HS-5 (cell line): Measurements from ENCODE around the gene SAMD3.
"Not testable (repeated sequence)": the region's sequence is repeated elsewhere in the genome, so short reads cannot be mapped to it uniquely, and the experiment has no call there.

Experiments used
- DNase-seq: peaks from one replicate; pipeline ENCODE4 v3.0.0-alpha.2; 2012; ENCODE audit warnings: low read depth

The SAMD3 gene

DNA sequence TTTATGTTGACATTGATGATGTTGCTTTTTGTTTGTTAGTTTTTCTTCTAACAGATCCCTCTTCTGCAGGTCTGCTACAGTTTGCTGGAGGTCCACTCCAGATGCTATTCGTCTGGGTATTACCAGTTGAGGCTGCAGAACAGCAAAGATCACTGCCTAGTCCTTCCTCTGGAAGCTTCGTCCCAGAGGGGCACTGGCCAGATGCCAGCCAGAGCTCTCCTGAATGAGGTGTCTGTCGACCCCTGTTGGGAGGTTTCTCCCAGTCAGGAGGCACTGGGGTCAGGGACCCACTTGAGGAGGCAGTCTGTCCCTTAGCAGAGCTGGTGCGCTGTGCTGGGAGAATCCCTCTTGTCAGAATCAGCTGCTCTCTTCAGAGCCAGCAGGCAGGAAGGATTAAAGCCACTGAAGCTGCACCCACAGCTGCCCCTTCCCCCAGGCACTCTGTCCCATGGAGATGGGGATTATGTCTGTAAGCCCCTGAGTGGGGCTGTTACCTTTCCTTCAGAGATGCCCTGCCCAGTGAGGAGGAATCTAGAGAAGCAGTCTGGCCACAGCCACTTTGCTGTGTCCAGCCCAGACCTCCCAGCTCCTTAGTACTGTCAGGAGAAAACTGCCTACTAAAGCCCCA is 49.3 kb downstream of the SAMD3 start:
- DNase-seq, result not testable (repeated sequence)

DNA sequence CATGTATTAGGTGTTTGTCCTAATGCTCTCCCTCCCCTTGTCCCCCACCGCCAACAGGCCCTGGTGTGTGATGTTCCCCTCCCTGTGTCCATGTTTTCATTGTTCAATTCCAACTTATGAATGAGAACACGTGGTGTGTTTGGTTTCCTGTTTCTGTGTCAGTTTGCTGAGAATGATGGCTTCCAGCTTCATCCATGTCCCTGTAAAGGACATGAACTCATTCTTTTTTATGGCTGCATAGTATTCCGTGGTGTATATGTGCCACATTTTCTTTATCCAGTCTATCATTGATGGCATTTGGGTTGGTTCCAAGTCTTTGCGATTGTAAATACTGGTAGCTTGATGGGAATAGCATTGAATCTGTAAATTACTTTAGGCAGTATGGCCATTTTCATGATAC is 52.6 kb downstream of the SAMD3 start:
- DNase-seq, result not testable (repeated sequence)

- no peak for DNase-seq
These were observed 55.1 kb downstream of the SAMD3 start for GRCh38 chr6:130167655-130168054.

DNA sequence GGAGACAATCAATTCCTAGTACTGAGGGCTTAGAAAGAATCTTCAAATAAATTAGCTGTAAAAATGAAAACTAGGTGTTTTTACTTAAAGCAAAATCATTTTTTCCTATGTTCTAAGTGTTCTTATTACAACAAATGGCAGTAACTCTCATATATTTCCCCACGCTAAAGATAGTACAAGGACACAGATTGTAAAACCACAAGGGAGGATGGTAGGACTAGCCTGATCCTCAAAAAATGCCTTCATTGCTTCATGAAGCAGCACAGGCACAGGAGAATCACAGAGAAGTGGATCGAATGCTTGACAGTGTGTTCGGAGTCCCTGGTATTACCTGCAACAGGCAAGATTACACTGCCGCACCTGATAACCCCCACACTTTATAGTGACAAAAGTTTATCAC is 58.5 kb downstream of the SAMD3 start:
- DNase-seq, result no peak

DNA sequence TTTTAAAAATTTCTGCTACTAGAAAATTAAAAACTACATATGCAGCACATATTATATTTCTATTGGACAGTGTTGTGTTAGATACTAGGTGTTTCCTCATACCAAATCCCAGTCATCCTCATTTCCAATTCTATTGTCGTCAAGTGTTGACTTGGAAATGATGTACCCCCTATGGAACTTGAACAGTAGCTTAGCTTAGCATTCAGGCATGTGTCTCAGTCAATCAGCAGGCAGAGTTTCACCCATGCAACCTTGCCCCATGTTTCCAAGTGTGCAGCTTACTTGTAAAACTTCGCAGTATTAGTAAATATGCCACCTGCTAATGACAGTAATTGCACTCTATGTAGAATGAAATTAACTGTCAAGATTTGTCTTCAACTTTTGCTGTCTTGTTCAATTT is 59.5 kb downstream of the SAMD3 start:
- no peak for DNase-seq

DNA sequence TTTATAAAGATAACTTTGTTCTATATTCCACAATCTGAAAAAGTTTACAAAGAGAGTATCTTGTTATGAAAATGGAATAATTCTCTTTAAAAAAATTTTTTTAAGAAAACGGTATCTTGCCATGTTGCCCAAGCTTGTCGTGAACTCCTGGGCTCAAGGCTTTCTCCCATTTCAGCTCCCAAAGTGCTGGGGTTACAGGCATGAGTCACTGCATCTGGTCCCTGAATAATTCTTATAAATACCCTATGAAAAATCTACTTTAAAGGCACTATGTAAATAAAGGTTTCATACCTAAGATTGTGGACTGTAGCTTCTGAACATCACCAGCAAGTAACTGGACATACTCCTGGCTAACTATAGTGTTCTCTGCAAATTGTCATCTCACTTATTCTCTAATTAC is 60.3 kb downstream of the SAMD3 start:
- no peak for DNase-seq

- DNase-seq, result no peak
These were observed 60.9 kb downstream of the SAMD3 start for GRCh38 chr6:130161683-130162404.

GRCh38 chr6:130159956-130160355 is 62.8 kb downstream of the SAMD3 start:
- no peak for DNase-seq

DNA sequence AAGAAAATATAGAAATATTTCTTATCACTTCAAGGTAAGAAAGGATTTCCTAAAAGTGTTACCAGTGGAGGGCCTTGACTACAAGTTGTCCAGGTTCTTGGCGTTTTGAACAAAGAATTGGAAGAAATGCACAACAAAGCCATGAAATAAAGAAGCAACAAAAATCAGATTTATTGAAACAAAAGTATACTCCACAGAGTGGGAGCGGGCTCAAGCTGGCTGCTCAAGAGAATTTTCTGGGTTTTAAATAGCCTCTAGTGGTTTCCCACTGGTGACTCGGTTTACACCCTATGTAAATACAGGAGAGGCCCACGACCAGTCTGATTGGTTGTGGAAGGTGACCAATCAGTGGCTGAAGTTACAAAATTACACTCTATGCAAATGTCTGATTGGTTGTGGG is 64.2 kb downstream of the SAMD3 start:
- no peak for DNase-seq

- no peak for DNase-seq
These were observed 64.7 kb downstream of the SAMD3 start for GRCh38 chr6:130158056-130158455.

DNA sequence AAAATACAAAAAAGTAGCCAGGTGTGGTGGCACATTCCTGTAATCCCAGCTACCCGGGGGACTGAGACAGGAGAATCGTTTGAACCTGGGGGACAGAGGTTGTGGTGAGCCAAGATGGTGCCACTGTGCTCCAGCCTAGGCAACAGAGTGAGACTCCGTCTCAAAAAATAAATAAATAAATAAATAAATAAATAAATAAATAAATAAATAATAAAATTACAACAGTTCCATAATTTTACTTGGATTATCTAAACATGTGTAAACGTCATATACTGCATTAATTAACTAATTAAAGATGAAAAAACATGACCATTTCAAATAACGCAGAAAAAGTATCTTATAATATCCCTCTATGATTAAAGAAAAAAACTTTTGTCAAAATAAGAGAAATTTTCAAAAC is 65.8 kb downstream of the SAMD3 start:
- no peak for DNase-seq

DNA sequence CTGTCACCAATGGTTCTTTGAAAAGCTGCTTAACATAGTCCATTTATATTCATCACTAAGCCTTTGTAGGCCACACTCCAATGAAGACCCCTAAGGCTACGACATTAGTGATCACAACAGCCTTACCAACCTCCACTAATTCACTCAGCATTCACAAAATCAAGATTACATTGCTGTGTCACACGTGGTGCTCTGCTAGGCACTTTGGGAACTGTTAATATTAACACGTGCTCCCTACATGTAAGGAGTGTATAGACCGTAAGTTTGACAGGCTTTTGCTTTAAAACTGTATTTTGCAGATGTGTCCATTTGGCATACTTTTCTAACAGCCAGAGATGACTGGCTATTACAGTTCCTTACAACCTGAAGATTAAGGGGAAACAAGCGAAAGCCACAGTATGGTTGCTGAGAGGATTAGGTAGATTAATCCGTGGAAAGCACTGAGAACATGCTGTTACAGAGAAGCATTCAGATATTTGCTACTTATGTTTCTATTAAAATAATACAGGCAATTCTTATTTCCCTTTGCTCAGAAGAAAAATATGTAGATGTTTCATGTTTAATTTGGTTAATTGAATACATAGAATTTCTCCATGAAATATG is 69.7 kb downstream of the SAMD3 start:
- DNase-seq, result no peak

DNA sequence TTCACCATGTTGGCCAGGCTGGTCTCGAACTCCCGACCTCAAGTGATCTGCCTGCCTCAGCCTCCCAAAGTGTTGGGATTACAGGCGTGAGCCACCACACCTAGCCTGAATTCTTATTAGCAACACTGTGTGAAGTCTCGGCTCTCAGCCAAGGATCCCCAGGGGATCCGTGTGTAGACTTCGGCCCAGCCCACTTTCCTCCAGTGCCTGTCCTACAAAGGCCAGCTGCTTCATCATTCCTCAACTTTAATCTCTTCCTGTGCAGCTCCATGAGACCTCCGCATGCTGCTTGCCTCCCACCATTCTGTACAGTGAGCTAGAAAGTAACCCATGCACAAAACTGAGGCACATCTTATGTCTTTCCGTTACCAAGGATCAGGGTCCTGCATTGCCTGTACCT is 71.8 kb downstream of the SAMD3 start:
- DNase-seq, result no peak

GRCh38 chr6:130149016-130149415 is 73.7 kb downstream of the SAMD3 start:
- DNase-seq, result not testable (repeated sequence)

GRCh38 chr6:130148181-130148580 is 74.6 kb downstream of the SAMD3 start:
- DNase-seq, result no peak

DNA sequence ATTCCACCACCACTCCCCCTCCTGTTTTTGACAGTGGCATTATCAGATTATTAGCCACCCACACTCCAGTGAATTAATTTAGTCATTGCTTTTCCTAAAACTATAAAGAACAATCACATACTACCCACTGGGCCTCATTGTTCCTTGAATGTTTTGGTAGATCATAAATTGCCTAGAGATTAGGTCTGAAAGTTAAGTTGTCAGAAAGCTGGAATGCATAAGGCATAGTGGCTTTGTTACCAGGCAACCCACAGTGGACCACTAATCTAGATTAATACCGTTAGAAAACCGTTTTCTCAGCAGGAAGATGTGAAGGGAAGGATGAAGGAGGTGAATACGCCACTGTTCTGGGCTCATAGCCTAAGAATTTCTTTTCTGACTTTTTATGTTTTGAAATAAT is 75.6 kb downstream of the SAMD3 start:
- DNase-seq, result no peak

GRCh38 chr6:130143709-130144108 is 79.0 kb downstream of the SAMD3 start:
- DNase-seq, result no peak

DNA sequence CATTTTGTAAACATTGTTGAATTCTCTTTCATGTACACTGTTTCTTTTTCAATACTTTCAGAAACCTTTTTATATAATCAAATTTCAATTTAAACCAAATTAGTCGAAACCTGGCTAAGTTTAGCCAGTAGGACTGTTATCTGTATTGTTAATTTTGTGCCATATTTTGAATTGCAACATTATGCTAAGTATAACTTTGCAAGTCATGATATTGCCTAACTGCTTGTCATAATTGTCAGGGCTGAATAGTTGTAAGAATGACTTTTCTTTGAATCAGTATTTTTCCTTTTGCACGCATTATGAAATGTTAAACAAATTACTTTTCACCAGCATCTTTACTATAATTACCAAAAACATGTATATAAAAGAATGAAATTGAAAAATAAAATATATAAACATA is 82.7 kb downstream of the SAMD3 start:
- no peak for DNase-seq

GRCh38 chr6:130138909-130139242 is 83.9 kb downstream of the SAMD3 start:
- no peak for DNase-seq

DNA sequence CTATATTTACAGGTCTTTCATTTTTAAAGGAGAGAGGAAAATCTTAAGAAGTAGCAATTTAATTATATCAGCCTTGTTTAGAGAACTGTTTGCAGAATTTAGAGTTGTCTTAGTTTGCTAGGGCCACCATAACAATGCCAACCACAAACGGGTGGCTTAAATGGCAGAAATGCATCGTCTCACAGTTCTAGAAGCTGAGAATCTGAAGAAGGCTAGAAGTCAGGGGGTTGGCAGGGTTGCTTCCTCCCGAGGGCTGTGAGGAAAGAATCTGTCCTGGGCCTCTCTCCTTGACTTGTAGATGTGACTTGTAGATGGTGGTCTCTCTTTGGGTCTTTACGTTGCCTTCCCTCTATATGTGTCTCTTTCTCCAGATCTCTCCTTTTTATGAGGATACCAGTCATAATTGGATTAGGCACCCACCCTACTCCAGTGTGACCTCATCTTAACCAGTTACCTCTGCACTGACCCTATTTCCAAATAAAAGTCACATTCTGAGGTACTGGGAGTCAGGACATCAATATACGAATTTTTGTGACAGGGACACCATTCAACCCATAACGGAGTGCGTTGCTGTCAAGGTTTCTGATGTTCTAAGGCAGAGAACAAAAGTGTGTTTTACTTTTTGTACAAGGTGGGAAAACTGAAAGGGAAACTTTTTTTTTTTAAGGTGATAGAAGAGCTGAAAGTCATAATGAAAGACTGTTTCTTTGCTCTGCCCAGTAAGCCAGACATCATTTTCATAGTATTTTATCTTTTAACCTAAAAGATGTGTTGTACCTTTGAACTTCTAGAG is 84.4 kb downstream of the SAMD3 start:
- no peak for DNase-seq

DNA sequence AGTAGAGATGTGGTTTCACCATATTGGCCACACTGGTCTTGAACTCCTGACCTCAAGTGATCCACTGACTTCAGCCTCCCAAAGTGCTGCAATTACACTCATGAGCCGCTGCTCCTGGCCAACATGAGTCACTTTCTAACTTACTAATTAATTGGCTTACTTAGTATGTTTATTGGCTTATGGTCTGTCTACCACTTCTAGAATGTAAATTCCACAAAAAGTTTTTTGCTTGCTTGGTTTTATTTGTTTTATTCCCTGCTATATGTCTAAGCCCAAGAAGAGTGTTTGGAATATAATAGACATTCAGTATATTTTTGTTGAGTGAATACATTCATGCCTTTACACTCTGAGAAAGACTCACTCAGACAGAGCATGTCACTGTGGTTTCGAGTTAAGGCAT is 86.0 kb downstream of the SAMD3 start:
- DNase-seq, result no peak

DNA sequence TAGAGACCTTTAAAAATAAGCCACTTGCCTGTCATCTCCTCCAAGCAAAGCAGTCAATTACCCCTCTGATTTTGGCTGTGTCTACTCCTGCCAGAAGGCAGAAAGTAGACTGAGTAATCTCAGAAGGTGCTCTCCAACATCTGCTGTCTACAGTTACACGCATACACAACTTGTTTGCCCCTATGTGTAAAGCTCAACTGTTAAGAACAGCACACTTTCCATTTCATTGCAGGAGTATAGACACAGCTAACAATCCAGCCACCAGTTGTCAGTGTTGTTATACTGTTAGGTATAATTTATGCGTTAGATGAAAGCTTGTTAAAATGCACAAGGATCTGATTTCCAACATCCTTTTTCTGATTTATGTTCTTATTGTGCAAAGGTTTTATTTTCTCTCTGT is 88.2 kb downstream of the SAMD3 start:
- no peak for DNase-seq

DNA sequence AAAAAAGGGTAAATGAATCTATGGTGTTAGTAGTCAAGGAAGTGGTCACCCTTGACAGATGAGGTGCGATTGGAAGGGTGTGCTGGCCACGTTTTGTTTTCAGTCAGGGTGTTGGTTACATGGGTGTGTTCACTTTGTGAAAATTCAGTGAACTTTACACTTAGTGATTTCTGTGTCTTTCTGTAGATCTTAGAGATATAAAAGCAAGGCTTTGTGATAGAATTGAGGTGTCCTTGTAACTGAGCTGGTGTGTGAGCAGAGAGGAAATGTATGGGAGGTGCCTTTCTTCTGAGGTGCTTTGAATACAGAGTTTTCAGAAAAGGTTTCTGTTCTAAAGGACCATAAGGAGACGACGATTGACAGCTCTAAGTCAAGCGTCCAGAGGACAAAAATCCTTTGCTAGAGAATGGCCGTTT is 90.5 kb downstream of the SAMD3 start:
- no peak for DNase-seq
